GM19463 (cell line): ENCODE measurements around the gene ZNF169.
"Not testable (repeated sequence)": the region's sequence is repeated elsewhere in the genome, so short reads cannot be mapped to it uniquely, and the experiment has no call there.

ENCODE experiments used
- ATAC-seq: cut with Tn5 transposase; IDR thresholded peaks from one replicate; pipeline ENCODE4 v1.9.1; 2021; ENCODE audit warnings: mild to moderate bottlenecking, moderate library complexity; ENCODE audit not compliant: unreplicated experiment

Gene ZNF169

GRCh38 chr9:94341703-94342102 lies 82.6 kb downstream of the ZNF169 start:
- ATAC-seq, result not testable (repeated sequence)

- ATAC-seq, result not testable (repeated sequence)
These were observed 88.4 kb downstream of the ZNF169 start for GRCh38 chr9:94347451-94347850.

GRCh38 chr9:94348754-94349153 lies 89.7 kb downstream of the ZNF169 start:
- ATAC-seq, result not testable (repeated sequence)
